Fibroblast of the aortic adventitia (primary cell): ENCODE measurements around the gene H6PD. TPM values are rescaled to one million over a fixed set of nuclear protein-coding genes. Genes with fewer than 3 reads are reported as not detected.
A peak's percentile ranks its signal among the peaks of the same experiment; 100 is the strongest.

Experiments used
- DNase-seq: peaks from one replicate; pipeline ENCODE4 v3.0.0-alpha.2; 2010; ENCODE audit warnings: low read depth
- H3K4me3 ChIP-seq: 2 replicates; pipeline ENCODE4 v1.5.1; 2011; ENCODE audit warnings: low read depth, mild to moderate bottlenecking, control low read depth, low read length, moderate library complexity
- CTCF ChIP-seq: IDR thresholded peaks from 2 replicates; pipeline ENCODE4 v1.5.1; 2011; ENCODE audit warnings: mild to moderate bottlenecking, low read length, control low read depth, inconsistent platforms; ENCODE audit not compliant: insufficient read depth
- total RNA-seq: library from RNA; depleted of rRNA; stranded (reverse); fragments of >200 nt; gene quantifications from 2 replicates; pipeline ENCODE4 v1.2.3, GENCODE V29; 2012; ENCODE audit warnings: low replicate concordance

Gene H6PD
- total RNA-seq, 1 donor: 36.9 TPM

GRCh38 chr1:9198538-9199361, 35.8 kb upstream of the H6PD start:
- H3K4me3 ChIP-seq: peak overlapping the region; percentile 31
- peak; percentile 12 for TF ChIP-seq CTCF
- no peak for DNase-seq

DNA sequence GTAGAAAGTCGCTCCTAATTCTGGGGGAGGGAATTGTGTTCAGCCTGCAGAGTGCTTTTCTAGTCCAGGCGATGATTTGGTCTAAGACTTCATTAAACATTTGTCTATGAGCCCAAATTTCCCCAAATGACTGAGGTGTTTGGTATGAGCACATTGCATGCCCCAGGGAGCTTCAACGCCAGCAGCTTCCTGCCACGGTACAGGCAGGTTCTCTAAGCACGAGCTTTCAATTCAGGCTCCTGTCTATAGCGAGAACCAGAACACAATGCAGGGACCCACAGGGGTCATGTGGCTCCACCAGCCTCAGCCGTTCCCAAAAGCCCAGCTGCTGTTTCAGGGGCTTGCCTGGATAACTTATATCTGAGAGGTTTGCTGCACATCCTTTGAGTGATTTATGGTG, 34.1 kb upstream of the H6PD start:
- no peak for TF ChIP-seq CTCF
- DNase-seq: peak; percentile 43
- H3K4me3 ChIP-seq: no peak overlapping the region

DNA sequence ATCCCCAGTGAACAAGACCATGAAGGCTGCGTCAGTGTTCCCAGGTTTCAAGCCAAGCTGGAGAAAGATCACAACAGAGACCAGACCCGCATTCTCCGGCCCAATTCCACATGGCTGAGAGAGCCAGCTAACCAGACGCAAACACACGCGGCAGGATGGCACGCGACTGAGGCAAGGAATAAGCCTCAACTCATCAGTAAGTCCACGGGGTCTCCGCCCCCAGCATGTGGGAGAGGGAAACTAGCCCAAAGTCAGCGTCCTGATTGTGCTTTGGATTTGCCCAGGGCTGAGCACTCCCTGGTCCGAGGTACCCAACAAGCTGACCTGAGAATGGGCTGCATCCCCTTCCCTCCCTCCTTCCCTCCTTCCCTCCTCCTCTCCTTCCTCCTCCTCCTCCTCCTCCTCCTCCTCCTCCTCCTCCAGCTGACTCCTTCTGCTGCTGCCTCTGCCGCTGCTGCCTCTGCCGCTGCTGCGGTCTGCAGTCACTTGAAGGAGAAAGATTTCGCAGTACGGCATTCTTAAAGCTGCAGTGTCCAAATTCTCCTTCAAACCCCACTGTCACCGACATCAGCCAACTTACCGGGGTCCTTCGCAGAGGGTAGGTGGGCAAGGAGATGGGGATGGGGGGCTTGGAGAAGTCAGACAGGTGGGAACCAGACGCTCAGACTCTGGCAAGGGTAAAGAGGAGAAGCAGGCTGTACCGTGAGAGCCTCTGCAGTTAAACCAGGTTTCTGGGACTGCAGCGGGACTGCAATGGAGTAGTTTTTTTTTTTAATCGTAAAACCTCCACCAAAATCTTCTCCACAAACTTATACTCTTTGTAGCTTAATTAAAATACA, 33.0 kb upstream of the H6PD start:
- no peak for TF ChIP-seq CTCF
- DNase-seq: peak; percentile 85

GRCh38 chr1:9202240-9202870, 32.2 kb upstream of the H6PD start:
- TF ChIP-seq CTCF: no peak
- H3K4me3 ChIP-seq: peak overlapping the region; percentile 36
- DNase-seq: no peak

More for the DNA sequence above, 33.0 kb upstream of the H6PD start:
- peak overlapping the region; percentile 74 for H3K4me3 ChIP-seq

- DNase-seq: no peak
- no peak overlapping the region for H3K4me3 ChIP-seq
- TF ChIP-seq CTCF: no peak
Measured at GRCh38 chr1:9203511-9203982, 31.0 kb upstream of the H6PD start.

GRCh38 chr1:9204156-9204720, 30.3 kb upstream of the H6PD start:
- no peak overlapping the region for H3K4me3 ChIP-seq
- no peak for TF ChIP-seq CTCF
- no peak for DNase-seq
